Body of pancreas (tissue), 4 donors: ENCODE measurements around the gene REV3L.

Experiments
- POLR2A ChIP-seq, 3 donors: fragments of 450-650 bp; IDR thresholded peaks; one replicate each; pipeline ENCODE4 v1.6.1; 2016; ENCODE audit warnings: antibody characterized with exemption in 3 of 3, mild to moderate bottlenecking in 2 of 3
- TF ChIP-seq, protein P1 (sequence below), 7 experiments: fragments of 450-650 bp in 4 of 7; fragments of 200-600 bp in 3 of 7; sonication (generic) in 3 of 7; IDR thresholded peaks; one replicate each; pipeline ENCODE4 v1.5.1; 2016 to 2019; ENCODE audit warnings: antibody characterized with exemption in 7 of 7

DNA sequence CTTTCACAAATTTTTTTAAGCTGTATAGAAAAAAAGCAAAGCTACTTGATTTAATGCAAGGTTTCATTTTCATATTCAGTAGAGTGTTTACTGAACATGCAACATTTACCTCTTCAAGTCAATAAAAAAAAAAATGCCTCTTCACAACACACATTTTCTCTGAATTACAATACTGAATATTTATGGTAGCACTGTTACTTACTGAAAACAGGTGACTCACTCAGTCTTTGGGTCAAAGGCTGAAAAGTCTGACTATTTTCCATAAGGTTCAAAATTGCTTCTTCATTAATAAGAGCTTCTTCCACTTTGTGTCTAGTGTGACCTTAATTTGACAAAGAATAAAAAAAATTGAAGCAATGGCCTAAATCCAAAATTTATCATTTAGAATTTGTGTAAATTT is 101.9 kb downstream of the REV3L start:
- TF ChIP-seq, protein P1, sequence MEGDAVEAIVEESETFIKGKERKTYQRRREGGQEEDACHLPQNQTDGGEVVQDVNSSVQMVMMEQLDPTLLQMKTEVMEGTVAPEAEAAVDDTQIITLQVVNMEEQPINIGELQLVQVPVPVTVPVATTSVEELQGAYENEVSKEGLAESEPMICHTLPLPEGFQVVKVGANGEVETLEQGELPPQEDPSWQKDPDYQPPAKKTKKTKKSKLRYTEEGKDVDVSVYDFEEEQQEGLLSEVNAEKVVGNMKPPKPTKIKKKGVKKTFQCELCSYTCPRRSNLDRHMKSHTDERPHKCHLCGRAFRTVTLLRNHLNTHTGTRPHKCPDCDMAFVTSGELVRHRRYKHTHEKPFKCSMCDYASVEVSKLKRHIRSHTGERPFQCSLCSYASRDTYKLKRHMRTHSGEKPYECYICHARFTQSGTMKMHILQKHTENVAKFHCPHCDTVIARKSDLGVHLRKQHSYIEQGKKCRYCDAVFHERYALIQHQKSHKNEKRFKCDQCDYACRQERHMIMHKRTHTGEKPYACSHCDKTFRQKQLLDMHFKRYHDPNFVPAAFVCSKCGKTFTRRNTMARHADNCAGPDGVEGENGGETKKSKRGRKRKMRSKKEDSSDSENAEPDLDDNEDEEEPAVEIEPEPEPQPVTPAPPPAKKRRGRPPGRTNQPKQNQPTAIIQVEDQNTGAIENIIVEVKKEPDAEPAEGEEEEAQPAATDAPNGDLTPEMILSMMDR (IDR thresholded peaks at IDR 0.05): no peak
- TF ChIP-seq POLR2A (IDR thresholded peaks at IDR 0.05): no peak
